ENCODE data around the gene POU6F2.

DNA sequence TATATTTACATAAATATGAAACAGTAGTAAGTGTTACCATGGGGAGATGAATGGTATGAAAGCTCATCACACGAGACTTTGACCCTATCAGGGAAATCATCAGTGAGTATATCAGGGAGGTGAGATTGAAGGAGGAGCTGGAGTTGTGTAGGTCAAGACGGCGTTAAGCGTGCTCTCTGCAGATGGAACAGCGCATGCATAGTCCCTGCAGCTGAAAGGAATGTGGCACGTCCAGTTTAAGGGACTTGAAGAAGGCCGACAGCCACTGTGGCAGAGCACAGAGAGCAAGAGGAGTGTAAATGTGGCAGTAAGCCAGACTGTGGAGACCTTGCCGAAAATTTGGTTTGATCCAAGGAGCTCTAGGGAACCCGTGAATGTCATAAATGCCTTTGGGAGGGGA, 38.9 kb downstream of the POU6F2 start:
- TF ChIP-seq EZH2 (IDR thresholded peaks at IDR 0.05; ENCODE audit: borderline replicate concordance, low read depth, low read length, poor library complexity, severe bottlenecking) = no peak
- TF ChIP-seq, protein P1, sequence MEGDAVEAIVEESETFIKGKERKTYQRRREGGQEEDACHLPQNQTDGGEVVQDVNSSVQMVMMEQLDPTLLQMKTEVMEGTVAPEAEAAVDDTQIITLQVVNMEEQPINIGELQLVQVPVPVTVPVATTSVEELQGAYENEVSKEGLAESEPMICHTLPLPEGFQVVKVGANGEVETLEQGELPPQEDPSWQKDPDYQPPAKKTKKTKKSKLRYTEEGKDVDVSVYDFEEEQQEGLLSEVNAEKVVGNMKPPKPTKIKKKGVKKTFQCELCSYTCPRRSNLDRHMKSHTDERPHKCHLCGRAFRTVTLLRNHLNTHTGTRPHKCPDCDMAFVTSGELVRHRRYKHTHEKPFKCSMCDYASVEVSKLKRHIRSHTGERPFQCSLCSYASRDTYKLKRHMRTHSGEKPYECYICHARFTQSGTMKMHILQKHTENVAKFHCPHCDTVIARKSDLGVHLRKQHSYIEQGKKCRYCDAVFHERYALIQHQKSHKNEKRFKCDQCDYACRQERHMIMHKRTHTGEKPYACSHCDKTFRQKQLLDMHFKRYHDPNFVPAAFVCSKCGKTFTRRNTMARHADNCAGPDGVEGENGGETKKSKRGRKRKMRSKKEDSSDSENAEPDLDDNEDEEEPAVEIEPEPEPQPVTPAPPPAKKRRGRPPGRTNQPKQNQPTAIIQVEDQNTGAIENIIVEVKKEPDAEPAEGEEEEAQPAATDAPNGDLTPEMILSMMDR (conservative IDR thresholded peaks at IDR 0.05; ENCODE audit: low read depth, low read length) = no peak

Measured in A673 (cell line).